Breast epithelium (tissue), 3 donors: Measurements from ENCODE around the gene ISCU.

ENCODE experiments used
- POLR2A ChIP-seq: fragments of 450-650 bp; IDR thresholded peaks from one replicate; pipeline ENCODE4 v1.6.1; 2016; ENCODE audit warnings: antibody characterized with exemption, mild to moderate bottlenecking, moderate library complexity
- POLR2AphosphoS5 ChIP-seq, 3 donors: sonication (generic); formaldehyde crosslinking; IDR thresholded peaks; one replicate each; pipeline ENCODE4 v1.6.1; 2017; ENCODE audit warnings: antibody characterized with exemption in 3 of 3
- TF ChIP-seq, protein P1 (sequence below), 3 donors: fragments of 450-650 bp; IDR thresholded peaks; one replicate each; pipeline ENCODE4 v1.5.1; 2016 to 2017; ENCODE audit warnings: antibody characterized with exemption in 3 of 3, mild to moderate bottlenecking in 3 of 3, moderate library complexity in 3 of 3

DNA sequence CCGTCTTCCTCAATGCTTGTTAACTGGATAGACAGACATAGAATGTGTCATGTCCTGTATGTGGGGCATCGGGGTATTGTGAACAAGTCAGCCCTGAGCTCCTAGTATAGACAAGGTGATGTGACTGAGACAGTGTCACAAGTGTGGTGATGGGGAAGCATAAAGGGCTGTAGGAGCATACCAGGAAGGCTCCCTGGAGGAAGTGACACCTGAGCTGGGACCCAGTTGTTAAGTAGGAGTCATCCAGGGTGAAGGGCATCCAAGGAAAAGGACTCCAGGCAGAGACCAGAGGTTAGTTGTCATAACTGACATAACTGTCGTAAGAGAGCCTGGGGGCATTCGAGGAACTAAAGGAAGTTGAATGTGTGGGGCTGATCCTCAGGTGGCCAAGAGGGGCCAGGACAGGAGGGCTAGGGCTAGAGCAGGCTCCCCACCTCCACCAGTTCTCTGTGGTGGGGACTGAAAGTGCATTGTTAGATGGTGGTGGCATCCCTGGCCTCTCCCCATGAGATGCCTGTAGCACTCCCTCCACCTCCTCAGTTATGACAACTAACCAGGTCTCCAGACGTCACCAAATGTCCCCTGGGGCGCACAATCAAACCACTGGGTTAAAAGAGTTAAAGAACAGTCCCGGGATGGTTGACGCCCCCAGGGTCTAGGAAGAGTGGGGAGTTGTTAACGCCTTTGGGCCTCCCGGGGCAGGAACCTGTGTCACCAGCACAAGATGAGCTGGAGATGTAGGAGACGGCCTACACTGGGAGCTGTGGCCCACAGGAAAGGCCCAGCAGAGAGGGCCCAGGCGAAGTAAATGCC, 44.9 kb upstream of the ISCU start:
- TF ChIP-seq, protein P1, sequence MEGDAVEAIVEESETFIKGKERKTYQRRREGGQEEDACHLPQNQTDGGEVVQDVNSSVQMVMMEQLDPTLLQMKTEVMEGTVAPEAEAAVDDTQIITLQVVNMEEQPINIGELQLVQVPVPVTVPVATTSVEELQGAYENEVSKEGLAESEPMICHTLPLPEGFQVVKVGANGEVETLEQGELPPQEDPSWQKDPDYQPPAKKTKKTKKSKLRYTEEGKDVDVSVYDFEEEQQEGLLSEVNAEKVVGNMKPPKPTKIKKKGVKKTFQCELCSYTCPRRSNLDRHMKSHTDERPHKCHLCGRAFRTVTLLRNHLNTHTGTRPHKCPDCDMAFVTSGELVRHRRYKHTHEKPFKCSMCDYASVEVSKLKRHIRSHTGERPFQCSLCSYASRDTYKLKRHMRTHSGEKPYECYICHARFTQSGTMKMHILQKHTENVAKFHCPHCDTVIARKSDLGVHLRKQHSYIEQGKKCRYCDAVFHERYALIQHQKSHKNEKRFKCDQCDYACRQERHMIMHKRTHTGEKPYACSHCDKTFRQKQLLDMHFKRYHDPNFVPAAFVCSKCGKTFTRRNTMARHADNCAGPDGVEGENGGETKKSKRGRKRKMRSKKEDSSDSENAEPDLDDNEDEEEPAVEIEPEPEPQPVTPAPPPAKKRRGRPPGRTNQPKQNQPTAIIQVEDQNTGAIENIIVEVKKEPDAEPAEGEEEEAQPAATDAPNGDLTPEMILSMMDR (IDR thresholded peaks at IDR 0.05) = no peak
- TF ChIP-seq POLR2A = no peak
- TF ChIP-seq POLR2AphosphoS5 (IDR thresholded peaks at IDR 0.05) = no peak
